Right lobe of liver (tissue), 4 donors: ENCODE results near the gene AGBL5.

ENCODE experiments used
- CTCF ChIP-seq, 4 donors: fragments of 200-600 bp in 3 of 4; fragments of 450-650 bp in 1 of 4; IDR thresholded peaks; one replicate each; pipeline versions ENCODE4 v1.5.1 to v1.8.0; 2016 to 2022; ENCODE audit warnings: antibody characterized with exemption in 4 of 4, mild to moderate bottlenecking in 2 of 4
- POLR2A ChIP-seq: fragments of 450-650 bp; IDR thresholded peaks from one replicate; pipeline ENCODE4 v1.6.1; 2017; ENCODE audit warnings: antibody characterized with exemption, mild to moderate bottlenecking
- donor health status: DM: no; HTN: no; CAD: no.
- donor health status: DM: no; HTN: no; CAD: no.
- donor health status: DM: no; HTN: yes; CAD: no.

- no peak for TF ChIP-seq POLR2A
- no peak for TF ChIP-seq CTCF (IDR thresholded peaks at IDR 0.05)
Observed at GRCh38 chr2:27091746-27092695, 40.6 kb downstream of the AGBL5 start.
